Activated T-cell treated with anti-CD3 and anti-CD28 coated beads, Interleukin-2, amount 50 U/mL, for 72 hours (primary cell): ENCODE measurements around the gene RGS7. TPM values are rescaled to one million over a fixed set of nuclear protein-coding genes. Genes with fewer than 3 reads are reported as not detected.
"Not testable (repeated sequence)": the region's sequence is repeated elsewhere in the genome, so short reads cannot be mapped to it uniquely, and the experiment has no call there.

Source experiments
- ATAC-seq, 2 donors: fragments of 150-1000 bp; cut with Tn5 transposase; replicated peaks in 1 of 2; 2 replicates each; pipeline ENCODE4 v1.10.0; 2021; ENCODE audit warnings: moderate library complexity in 2 of 2, mild to moderate bottlenecking in 1 of 2
- DNase-seq, 2 donors: peaks; one replicate each; pipeline ENCODE4 v3.0.0; 2021 to 2022; ENCODE audit warnings: mixed read lengths in 1 of 2
- H3K27ac Mint-ChIP-seq: one replicate; pipeline ENCODE4 v1.8.0; 2022; ENCODE audit warnings: mild to moderate bottlenecking, moderate library complexity, mixed read lengths
- H3K27me3 Mint-ChIP-seq: one replicate; pipeline ENCODE4 v1.8.0; 2022; ENCODE audit warnings: low read depth, mixed read lengths
- H3K36me3 Mint-ChIP-seq, 2 donors: one replicate each; pipeline ENCODE4 v1.8.0; 2022; ENCODE audit warnings: mixed read lengths in 2 of 2, mild to moderate bottlenecking in 1 of 2; ENCODE audit not compliant: insufficient read depth in 2 of 2
- H3K4me1 Mint-ChIP-seq: one replicate; pipeline ENCODE4 v1.8.0; 2022; ENCODE audit warnings: low read depth, mixed read lengths
- H3K4me3 Mint-ChIP-seq, 2 donors: one replicate each; pipeline ENCODE4 v1.8.0; 2022; ENCODE audit warnings: mild to moderate bottlenecking in 2 of 2, mixed read lengths in 2 of 2, moderate library complexity in 2 of 2
- H3K9me3 Mint-ChIP-seq, 2 donors: one replicate each; pipeline ENCODE4 v1.8.0; 2022; ENCODE audit warnings: mixed read lengths in 2 of 2
- total RNA-seq, 2 donors: library from RNA; stranded (reverse); gene quantifications; one replicate each; pipeline ENCODE4 v1.2.3, GENCODE V29; 2022

RGS7 gene
- total RNA-seq, 2 donors from 2014 or later: not detected

- H3K4me3 Mint-ChIP-seq: no peak overlapping the region
- H3K4me1 Mint-ChIP-seq: no peaks in the 10 kb centered on the region
- no peak for DNase-seq
- no peaks in the 10 kb centered on the region for H3K27me3 Mint-ChIP-seq
- no peaks in the 10 kb centered on the region for H3K36me3 Mint-ChIP-seq
- H3K9me3 Mint-ChIP-seq: peaks cover 7 to 8% of the 10 kb centered on the region in 2 donors
- no peak for ATAC-seq
- H3K27ac Mint-ChIP-seq: no peak overlapping the region
Observed at GRCh38 chr1:241166625-241167024, 190.4 kb downstream of the RGS7 start.

- not testable (repeated sequence) for H3K27me3 Mint-ChIP-seq, H3K27ac Mint-ChIP-seq, DNase-seq, H3K4me3 Mint-ChIP-seq, H3K4me1 Mint-ChIP-seq, ATAC-seq, H3K36me3 Mint-ChIP-seq, H3K9me3 Mint-ChIP-seq
Observed at GRCh38 chr1:241165256-241165655, 191.7 kb downstream of the RGS7 start.

- H3K4me3 Mint-ChIP-seq: no peak overlapping the region
- H3K27ac Mint-ChIP-seq: no peak overlapping the region
- no peaks in the 10 kb centered on the region for H3K27me3 Mint-ChIP-seq
- no peaks in the 10 kb centered on the region for H3K36me3 Mint-ChIP-seq
- H3K9me3 Mint-ChIP-seq: peaks cover 7 to 12% of the 10 kb centered on the region in 2 donors
- no peaks in the 10 kb centered on the region for H3K4me1 Mint-ChIP-seq
- DNase-seq: no peak
- ATAC-seq: no peak
Observed at GRCh38 chr1:241163363-241163762, 193.6 kb downstream of the RGS7 start.

- H3K27me3 Mint-ChIP-seq: no peaks in the 10 kb centered on the region
- H3K27ac Mint-ChIP-seq: no peak overlapping the region
- H3K36me3 Mint-ChIP-seq: no peaks in the 10 kb centered on the region
- H3K9me3 Mint-ChIP-seq: peaks cover 4 to 12% of the 10 kb centered on the region in 2 donors
- no peaks in the 10 kb centered on the region for H3K4me1 Mint-ChIP-seq
- no peak overlapping the region for H3K4me3 Mint-ChIP-seq
- DNase-seq (no peak), ATAC-seq (no peak)
Observed at GRCh38 chr1:241161188-241161689, 195.8 kb downstream of the RGS7 start.

GRCh38 chr1:241157435-241157834, 199.6 kb downstream of the RGS7 start:
- Mint-ChIP-seq H3K4me3 (no peak overlapping the region), H3K27ac (no peak overlapping the region), H3K9me3 (peaks cover 9% of the 10 kb centered on the region in 2 donors), H3K36me3 (no peaks in the 10 kb centered on the region), H3K27me3 (no peaks in the 10 kb centered on the region), H3K4me1 (no peaks in the 10 kb centered on the region)
- DNase-seq (no peak), ATAC-seq (no peak)

- H3K4me3 Mint-ChIP-seq: no peak overlapping the region
- no peak overlapping the region for H3K27ac Mint-ChIP-seq
- ATAC-seq (no peak), DNase-seq (no peak)
- no peaks in the 10 kb centered on the region for H3K27me3 Mint-ChIP-seq
- peaks cover 9% of the 10 kb centered on the region in 2 donors for H3K9me3 Mint-ChIP-seq
- no peaks in the 10 kb centered on the region for H3K4me1 Mint-ChIP-seq
- no peaks in the 10 kb centered on the region for H3K36me3 Mint-ChIP-seq
Observed at GRCh38 chr1:241156231-241156965, 200.6 kb downstream of the RGS7 start.

GRCh38 chr1:241145881-241146280, 211.1 kb downstream of the RGS7 start:
- peaks cover 0 to 6% of the 10 kb centered on the region in 2 donors for H3K9me3 Mint-ChIP-seq
- H3K36me3 Mint-ChIP-seq: no peaks in the 10 kb centered on the region
- no peaks in the 10 kb centered on the region for H3K27me3 Mint-ChIP-seq
- no peak overlapping the region for H3K27ac Mint-ChIP-seq
- no peak overlapping the region for H3K4me3 Mint-ChIP-seq
- no peaks in the 10 kb centered on the region for H3K4me1 Mint-ChIP-seq
- DNase-seq (no peak), ATAC-seq (no peak)

- Mint-ChIP-seq H3K27ac (no peak overlapping the region), H3K9me3 (peaks cover 0 to 9% of the 10 kb centered on the region in 2 donors), H3K36me3 (no peaks in the 10 kb centered on the region), H3K4me3 (no peak overlapping the region), H3K27me3 (no peaks in the 10 kb centered on the region), H3K4me1 (no peaks in the 10 kb centered on the region)
- no peak for ATAC-seq
- no peak for DNase-seq
Observed at GRCh38 chr1:241143765-241144442, 213.1 kb downstream of the RGS7 start.

GRCh38 chr1:241142493-241142892, 214.5 kb downstream of the RGS7 start:
- no peak for ATAC-seq
- Mint-ChIP-seq H3K4me1 (no peaks in the 10 kb centered on the region), H3K27me3 (no peaks in the 10 kb centered on the region), H3K27ac (no peak overlapping the region), H3K36me3 (no peaks in the 10 kb centered on the region), H3K9me3 (peaks cover 0 to 9% of the 10 kb centered on the region in 2 donors), H3K4me3 (no peak overlapping the region)
- no peak for DNase-seq

- H3K9me3 Mint-ChIP-seq, DNase-seq, H3K36me3 Mint-ChIP-seq, H3K27me3 Mint-ChIP-seq, H3K4me3 Mint-ChIP-seq, ATAC-seq, H3K27ac Mint-ChIP-seq, H3K4me1 Mint-ChIP-seq: not testable (repeated sequence)
Observed at GRCh38 chr1:241141646-241142045, 215.4 kb downstream of the RGS7 start.

- Mint-ChIP-seq H3K27ac (no peak overlapping the region), H3K4me3 (no peak overlapping the region), H3K36me3 (no peaks in the 10 kb centered on the region), H3K9me3 (peaks cover 0 to 9% of the 10 kb centered on the region in 2 donors), H3K4me1 (no peaks in the 10 kb centered on the region), H3K27me3 (no peaks in the 10 kb centered on the region)
- ATAC-seq: no peak
- DNase-seq: no peak
Observed at GRCh38 chr1:241140670-241141069, 216.3 kb downstream of the RGS7 start.

- no peak for DNase-seq
Observed at GRCh38 chr1:241139047-241139446, 218.0 kb downstream of the RGS7 start.

GRCh38 chr1:241138248-241138647, 218.8 kb downstream of the RGS7 start:
- no peaks in the 10 kb centered on the region for H3K27me3 Mint-ChIP-seq
- ATAC-seq: no peak
- no peak for DNase-seq
- no peaks in the 10 kb centered on the region for H3K4me1 Mint-ChIP-seq
- H3K4me3 Mint-ChIP-seq: no peak overlapping the region
- H3K9me3 Mint-ChIP-seq: peaks cover 4 to 8% of the 10 kb centered on the region in 2 donors
- H3K27ac Mint-ChIP-seq: no peak overlapping the region
- peaks cover 2% of the 10 kb centered on the region in 2 donors for H3K36me3 Mint-ChIP-seq

More at GRCh38 chr1:241139047-241139446, 218.0 kb downstream of the RGS7 start:
- Mint-ChIP-seq H3K27ac (no peak overlapping the region), H3K27me3 (no peaks in the 10 kb centered on the region), H3K9me3 (peaks cover 2 to 8% of the 10 kb centered on the region in 2 donors), H3K36me3 (peaks cover 0 to 2% of the 10 kb centered on the region in 2 donors), H3K4me1 (no peaks in the 10 kb centered on the region), H3K4me3 (no peak overlapping the region)
- no peak for ATAC-seq
